ENCODE results near the gene TNFRSF18.

Gene TNFRSF18

DNA sequence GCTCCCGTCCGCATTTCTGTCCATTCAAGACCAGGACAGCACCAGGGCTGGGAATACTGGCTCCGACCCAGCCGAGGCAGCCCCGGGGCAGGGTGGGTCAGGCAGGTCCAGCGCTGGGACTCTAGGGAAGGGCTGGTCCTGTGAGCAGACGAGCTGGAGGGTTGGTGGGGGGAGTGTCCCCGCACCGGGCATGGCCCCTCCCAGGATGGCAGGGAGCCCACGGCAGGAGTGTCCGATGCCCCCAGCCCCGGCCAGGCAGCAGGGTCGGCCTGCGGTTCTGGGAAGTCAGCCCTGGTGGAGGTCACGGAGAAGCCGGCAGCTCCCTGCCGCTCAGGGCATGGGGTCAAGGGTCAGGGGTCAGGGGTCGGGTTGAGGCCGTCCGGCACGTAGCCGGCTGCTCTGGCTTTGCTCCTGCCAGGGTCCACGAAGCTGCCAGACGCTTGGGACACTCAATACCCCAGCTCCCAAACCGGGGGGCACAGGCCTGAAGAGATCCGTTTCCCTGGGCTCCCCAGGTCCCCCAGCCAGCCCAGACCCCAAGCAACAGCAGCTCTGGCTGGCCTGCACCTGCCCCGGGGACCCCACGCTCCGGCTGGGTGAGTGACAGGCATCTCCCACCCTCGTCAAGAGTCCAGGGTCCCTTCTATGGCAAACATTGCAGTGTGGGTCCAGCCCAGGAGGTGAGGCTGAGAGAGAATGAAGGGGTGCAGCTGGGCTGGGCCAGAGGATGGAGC is 33.4 kb upstream of the TNFRSF18 start:
- no peak for DNase-seq

DNA sequence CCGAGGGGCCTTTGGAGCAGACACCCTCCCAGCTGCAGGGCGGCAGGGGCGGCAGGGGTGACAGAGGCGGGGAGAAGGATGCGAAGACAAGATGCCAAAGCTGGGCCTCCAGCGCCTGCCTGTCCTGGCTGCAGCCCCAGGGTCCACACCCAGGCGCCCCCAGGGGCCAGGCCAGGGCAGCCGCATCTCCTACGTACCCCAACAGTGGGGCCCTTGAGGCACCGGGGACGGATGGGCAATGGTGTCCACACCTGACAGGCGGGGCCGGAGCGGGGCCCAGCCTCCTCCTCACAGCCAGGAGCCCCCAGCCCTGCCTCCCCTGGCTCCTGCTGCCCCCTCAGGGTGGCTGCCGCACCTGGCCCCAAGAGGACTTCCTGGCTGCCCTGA is 32.8 kb upstream of the TNFRSF18 start:
- DNase-seq: no peak

DNA sequence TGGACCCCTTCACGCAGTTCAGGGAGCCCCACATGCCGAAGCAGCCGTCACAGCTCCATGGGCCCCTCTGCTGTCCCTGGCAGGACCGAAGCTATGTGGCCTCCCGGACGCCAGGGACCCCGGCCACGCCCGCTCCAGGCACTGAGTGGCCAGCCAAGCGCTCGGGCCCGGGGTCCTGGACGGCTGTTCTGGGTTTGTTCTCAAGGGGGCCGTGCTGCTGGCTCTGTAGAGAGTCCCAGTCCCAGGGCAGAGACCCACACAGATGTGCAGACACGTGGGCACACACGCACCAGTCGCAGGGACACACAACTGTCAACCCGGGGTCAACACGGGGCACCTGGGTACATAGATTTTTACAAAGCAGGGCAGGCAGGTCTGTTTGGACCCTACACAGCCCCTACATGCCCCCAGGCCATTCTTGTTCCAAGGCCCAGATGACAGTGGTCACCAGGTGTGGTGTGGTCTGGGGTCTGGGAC is 32.3 kb upstream of the TNFRSF18 start:
- no peak for DNase-seq

DNA sequence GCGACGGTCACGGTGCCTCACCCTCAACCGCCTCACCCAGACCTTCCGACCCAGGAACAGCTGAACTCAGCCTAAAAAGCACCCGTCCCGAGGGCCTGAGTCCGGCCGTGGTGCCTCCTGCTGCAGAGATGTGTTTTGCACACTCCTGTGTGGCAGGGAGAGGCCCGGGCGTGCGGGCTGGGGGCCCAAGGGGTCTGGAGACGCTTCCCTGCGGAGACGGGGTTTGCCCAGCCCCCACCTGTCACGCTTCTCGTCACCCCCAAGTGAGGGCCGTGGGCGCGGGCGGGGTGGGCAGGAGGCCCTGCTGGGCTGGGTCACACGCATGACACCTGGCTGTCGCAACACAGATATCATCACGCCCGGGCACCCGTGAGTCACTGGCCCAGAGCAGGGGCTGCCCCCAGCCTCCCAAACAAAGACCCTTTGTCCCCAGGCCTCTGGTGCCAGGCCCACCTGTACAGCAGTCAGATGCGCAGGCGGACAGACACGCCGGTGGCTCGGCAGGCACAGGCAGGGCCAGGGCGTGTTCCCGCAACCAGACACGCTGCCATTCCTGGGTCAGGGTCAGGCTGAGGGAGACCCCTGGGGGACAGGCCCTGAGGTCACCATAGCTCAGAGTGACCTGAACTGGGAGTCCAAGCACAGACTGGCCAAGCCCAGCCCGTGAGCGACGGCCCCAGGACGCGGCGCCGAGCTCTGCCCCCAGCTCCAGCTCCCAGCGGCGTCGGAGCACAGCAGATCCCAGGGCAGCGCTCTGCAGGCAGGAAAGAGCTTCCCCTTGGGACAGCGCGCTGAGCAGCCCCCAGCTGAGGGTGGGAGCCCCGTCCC is 31.7 kb upstream of the TNFRSF18 start:
- DNase-seq: no peak

DNA sequence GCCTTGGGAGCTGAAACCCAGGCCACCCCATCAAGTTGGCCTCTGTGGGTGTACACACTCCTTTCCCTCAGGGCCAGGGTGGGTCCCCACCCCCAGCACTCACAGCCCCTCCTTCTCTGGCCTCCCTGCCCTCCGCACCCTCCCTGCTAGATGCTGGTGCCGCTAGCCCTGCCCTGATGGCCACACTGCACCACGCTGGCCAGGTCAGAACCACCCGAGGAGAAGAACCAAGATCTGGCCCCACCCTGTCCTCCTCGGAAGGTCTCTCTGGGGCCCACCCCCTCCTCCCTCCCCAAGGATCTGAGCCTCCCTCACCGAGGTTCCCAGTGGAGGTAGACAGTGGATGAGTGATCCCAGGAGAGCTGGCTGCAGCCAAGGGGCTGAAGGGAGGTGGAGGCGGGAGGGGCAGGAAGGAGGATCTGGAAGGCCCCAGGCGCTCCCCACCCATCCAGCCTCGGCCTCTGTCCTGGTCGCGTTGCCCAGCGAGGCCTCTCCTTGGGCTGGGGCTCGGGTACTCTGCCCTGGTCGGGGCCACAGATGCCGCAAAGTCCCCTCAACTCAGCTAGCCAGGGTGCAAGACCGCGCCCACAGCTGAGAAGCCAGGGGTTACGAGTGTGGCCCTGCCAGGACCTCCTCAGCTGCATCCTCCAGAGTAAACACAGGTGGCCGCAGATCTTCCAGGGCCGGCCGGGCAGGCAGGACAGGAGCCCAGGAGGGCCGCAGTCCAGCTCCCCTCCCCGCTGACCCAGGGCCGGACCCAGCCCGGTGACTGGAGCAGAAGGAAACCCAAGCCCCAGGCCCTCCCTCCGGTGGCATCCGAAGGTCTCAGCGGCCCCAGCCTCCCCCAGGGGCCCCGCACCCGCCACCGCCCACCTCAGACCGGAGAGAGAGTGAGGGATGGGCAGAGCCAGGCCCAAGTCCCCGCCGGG is 30.8 kb upstream of the TNFRSF18 start:
- DNase-seq: no peak

DNA sequence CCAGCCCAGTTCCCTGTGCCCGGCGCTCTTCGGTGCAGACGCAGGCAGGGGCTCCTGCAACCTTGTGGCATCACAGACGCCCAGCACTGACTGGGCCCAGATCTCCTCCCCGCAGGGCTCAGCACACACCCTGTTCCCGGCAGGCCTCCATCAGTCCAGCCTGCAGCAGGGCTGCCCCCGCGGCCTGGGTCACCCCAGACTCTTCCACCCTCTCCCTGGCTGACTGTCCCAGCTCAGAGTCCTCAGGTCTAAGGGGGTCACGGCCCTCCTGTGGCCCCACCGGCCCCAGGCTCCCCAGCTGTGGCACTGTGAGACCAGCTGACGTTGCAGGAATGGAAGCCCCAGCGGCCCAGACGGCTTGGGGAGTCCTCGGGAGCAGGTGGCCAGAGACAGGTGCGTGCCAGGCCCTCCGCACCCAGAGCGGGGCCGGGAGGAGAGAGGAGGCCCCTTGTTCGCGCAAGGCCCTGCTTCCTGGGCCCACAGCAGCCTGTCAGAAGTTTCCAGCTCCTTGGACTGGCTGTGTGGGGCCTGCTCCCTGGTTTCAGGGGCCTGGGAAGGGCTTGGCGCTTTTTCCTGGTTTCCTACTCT is 29.9 kb upstream of the TNFRSF18 start:
- no peak for DNase-seq

DNA sequence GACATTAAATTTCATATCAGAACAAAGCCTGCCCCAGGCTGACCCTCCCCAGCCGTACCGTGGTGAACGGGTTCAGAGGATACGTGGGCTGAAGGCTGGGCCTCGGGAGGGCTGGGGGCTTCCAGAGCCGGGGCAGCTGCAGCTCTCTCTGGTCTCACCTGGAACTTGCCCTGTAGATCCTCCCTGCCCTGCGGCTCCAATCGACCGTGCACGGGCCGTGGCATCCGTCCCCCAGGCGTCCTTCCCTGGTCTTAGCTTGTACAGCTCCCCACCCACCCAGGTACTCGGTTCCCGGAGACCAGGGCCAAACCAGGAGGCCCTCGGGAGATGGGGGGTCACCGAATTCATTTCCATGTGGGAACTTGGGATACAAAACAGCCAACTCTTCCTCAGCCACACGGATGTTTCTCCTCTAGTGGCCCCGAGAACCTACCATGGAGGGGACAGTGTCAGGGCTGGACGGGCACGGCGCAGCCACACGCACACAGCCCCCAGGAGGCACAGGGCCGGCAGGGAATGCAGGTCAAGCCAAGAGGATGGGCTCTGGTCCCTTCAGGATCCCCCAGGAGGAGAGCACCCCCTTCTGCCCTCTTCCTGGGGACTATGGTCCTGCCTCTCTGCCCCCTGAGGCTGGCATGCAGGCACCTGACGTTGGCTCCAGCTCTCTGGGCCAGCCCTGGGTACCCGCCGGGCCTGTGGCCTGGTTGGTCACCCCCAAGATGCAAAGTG is 28.8 kb upstream of the TNFRSF18 start:
- DNase-seq: no peak

DNA sequence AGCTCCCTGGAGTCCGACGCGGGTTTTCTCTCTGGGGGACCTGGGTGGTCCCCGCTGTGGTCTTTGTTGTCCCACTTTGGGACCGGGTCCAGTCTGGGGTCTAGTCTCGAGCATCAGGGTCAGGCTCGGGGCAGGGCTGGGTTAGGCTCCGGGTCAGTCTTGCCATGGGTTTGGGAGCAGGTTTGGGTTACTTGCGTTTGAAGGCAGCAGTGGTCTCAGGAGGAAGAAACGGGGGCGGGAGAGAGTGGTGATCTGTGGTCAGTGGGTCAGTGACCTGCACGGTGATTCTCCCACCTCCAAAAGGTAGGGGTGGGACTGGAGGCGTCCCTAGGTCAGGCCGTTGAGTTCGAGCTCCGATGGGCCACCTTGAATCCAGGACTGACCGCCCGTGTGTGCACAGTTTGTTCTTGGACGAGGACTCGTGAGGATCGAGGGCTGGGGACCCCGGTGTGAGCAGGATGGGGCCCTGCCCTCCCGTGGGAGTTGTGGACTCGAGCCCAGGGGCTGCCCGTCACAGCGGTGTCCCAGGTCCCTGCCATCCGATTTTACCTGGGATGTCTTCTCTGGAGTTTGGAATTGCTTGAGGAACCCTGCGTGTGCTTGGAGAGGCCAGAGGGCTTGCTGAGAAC is 27.9 kb upstream of the TNFRSF18 start:
- no peak for DNase-seq

DNA sequence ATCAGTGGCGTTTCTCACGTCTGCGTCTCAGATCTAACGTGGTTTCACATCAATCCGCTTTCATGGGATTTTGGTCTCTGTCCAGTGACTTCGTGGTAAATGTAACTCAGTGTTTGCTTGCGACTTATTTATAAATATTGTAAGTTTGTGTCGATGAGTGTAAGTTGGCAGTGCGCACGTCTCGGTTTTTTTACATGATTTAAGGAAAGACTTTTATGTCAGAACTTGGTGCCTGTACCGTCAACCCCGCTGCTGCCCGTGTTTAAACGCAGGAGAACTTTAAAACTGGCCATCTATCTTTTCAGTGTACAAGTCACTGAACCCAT is 27.1 kb upstream of the TNFRSF18 start:
- no peak for DNase-seq

DNA sequence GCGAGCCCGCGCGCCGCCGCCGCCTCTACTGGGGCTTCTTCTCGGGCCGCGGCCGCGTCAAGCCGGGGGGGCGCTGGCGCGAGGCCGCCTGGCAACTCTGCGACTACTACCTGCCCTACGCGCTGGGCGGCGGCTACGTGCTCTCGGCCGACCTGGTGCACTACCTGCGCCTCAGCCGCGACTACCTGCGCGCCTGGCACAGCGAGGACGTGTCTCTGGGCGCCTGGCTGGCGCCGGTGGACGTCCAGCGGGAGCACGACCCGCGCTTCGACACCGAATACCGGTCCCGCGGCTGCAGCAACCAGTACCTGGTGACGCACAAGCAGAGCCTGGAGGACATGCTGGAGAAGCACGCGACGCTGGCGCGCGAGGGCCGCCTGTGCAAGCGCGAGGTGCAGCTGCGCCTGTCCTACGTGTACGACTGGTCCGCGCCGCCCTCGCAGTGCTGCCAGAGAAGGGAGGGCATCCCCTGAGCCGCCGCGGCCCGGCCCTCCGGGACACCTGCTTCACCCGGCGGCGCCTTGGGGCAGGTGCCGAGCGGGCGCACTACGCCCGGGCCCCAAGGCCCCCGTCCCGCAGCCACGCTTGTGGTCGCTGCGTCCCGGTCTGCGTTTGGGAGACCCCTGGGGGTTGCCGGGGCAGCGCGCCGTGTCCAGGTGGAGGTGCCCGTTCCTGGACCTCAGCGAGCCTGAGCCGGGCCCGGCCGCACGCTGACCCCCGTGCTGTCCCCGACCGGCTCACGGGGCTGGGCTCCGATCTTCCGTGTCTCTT is 26.6 kb upstream of the TNFRSF18 start:
- no peak for DNase-seq

DNA sequence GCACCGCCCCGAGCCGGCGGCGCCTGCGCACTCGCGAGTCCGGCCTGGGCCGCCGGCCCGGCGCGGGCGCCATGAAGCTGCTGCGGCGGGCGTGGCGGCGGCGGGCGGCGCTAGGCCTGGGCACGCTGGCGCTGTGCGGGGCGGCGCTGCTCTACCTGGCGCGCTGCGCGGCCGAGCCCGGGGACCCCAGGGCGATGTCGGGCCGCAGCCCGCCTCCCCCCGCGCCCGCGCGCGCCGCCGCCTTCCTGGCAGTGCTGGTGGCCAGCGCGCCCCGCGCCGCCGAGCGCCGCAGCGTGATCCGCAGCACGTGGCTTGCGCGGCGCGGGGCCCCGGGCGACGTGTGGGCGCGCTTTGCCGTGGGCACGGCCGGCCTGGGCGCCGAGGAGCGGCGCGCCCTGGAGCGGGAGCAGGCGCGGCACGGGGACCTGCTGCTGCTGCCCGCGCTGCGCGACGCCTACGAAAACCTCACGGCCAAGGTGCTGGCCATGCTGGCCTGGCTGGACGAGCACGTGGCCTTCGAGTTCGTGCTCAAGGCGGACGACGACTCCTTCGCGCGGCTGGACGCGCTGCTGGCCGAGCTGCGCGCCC is 25.9 kb upstream of the TNFRSF18 start, which contains the start of gene B3GALT6:
B3GALT6 (plus strand) TSS at position 30 of the 588 bp plus-strand sequence; CDS start at position 72, 42 bp downstream.
- DNase-seq: no peak

DNA sequence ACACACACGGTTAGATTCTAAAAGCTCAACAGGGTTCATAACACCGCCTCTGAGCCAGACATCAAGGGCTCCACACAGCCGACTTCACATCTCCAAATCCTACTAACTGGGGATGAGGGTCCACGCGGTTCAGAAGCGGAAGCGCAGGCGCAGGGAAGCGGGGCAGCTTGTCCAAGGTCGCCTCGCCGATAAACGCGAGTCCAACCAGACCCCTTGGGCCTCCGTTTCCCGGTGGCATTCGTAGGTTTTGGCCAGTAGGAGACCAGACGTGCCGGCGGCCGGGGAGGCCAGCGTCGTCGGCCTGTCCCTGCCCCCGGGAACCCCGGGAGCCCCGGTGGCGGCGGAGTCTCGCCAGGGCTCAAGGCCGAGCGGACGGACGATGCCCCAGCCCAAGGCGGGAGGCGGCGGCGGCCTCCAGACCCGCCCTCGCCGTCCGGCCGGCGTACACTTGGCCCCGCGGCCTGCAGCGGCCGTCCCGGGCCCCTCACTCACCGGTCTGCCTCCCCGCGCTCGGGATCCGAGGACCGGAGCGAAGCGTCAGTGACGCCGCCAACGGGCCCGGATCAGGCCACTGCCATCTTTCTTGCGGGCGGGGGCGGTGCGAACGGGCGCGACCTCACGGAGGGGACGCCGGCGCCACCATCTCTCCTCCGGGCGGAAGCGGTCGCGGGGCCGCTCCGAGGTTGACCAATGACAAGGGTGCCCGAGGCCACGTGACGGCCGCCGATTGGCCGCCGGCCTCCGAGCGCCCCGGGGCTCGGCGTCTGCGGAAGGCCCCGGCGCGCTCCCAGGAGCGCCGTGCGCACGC is 25.2 kb upstream of the TNFRSF18 start, which contains the start of gene SDF4:
SDF4 (minus strand) TSS at position 602 of the 808 bp plus-strand sequence. CDS start 3,229 bp downstream, outside the sequence.
- DNase-seq: peak; percentile 64 to 80

DNA sequence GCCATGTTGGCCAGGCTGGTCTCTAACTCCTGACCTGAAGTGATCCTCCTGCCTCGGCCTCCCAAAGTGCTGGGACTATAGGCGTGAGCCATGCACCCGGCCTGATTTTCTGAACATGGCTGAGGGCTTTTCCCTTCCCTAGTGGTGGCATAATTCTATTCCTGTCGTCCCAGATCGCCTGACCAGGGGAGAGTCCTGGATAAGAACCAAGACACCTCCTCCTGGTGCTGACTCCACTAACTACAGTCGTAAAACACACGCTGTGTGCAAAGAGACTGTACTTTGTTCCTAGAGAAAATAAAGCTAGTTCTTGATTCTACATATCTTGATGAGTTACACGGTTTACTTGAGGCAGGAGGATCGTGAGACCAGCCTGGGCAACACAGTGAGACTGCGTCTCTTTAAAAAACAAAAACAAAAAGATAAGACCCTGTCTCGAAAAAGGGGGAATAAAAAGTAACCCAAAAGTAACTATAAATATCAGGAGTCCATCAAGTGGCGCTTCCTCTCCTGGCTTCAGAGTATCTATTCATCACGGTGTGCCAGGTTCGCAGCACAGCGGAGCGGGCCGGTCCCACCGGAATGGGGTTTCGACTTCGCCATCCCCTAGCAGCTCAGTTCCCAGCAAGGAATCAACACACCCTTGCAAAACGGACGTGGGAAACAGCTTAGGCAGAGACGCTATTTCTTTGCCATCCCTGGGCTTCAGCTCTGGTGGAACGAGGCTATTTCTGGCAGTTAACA is 24.4 kb upstream of the TNFRSF18 start:
- DNase-seq: peak in 1 of 2 experiments; percentile 11

DNA sequence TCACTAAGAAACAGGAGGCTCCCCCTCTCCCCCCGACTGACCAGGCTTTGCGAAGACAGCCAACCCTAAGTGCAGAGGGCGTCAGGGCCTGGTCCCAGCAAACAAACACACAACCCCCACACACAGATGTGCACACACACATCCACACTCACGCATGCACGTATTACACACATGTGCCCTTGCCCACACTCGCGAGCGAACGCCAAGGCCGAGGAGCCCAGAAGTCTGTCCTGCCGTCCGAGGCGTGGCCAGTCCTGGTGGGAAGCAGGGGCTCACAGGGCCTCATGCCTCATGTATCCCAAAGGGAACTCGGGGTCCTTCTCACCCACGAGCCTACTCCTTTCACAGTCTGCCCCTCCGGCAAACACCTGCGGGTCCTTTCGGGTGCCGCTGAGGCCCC is 23.4 kb upstream of the TNFRSF18 start:
- no peak for DNase-seq

DNA sequence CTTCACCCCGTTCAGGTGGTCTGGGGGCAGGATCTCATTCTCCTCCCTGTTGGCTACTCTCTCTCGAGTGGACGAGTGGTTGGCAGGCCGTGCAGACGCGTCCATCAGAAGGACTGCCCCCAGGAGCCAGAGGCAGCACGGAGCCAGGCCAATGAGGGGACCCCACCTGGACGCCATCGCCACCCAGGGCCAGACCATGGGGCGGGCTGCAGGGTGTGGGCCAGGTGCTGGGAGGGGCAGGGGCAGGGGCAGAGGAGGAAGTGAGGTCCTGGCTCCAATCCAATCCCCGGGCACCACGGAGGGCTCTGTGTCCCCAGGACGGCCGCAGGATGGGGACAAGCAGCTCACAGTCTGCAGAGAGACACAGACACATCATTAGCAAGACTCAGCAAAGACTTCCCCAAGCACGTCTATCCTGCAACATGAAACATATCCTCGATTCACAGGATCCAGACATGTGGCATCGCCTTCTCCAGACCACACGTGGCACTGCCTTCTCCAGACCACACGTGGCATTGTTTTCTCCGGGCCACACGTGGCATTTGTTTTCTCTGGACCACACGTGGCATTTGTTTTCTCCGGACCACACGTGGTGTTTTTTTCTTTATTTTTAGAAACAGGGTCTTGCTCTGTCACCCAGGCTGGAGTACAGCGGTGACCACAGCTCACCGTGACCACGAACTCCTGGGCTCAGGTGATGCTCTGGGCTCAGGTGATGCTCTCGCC is 22.4 kb upstream of the TNFRSF18 start:
- no peak for DNase-seq

DNA sequence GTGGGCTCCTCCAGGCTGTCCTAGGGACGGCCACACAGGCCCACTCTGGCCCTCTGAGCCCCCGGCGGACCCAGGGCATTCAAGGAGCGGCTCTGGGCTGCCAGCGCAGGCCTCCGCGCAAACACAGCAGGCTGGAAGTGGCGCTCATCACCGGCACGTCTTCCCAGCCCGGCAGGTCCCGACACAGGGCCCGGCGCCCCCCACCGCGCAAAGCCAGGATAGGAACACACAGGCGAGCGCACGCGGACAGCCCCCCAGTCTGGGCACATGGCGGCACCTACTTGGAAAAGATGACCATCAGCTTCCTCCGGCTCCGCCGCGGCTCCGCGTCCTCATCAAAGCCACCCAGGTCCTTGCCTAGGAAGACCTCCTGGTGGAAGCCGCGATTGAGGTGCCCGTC is 21.8 kb upstream of the TNFRSF18 start:
- no peak for DNase-seq

DNA sequence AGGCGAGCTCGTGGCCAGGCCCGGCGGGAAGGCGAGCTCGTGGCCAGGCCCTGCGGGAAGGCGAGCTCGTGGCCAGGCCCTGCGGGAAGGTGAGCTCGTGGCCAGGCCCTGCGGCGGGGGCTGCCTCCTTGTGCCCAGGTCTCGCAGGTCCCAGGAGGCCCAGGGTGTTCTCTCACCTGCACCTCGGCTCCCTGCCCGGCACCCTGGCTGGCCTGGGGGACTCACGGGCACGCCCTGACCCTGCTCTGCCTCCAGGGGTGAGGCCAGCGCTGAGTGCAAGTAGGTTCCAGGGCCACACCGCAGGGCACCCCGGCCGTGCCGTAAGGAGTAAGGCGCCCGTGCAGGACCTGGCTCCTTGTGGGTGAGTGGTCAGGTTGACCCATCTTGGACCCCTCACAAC is 21.0 kb upstream of the TNFRSF18 start:
- no peak for DNase-seq

All from SW 1271 (cell line).